Activated CD8-positive, alpha-beta memory T cell treated with anti-CD3 and anti-CD28 coated beads for 1 hour (primary cell): ENCODE results near the gene RPEL1.
"Not testable (repeated sequence)": the region's sequence is repeated elsewhere in the genome, so short reads cannot be mapped to it uniquely, and the experiment has no call there.

Source experiments
- DNase-seq, 2 donors: peaks; one replicate each; pipeline ENCODE4 v3.0.0-alpha.2; 2020; ENCODE audit warnings: low read depth in 1 of 2; ENCODE audit errors: extremely low read depth in 1 of 2

The RPEL1 gene

GRCh38 chr10:103232772-103233488 is 12.8 kb upstream of the RPEL1 start:
- DNase-seq: no peak

DNA sequence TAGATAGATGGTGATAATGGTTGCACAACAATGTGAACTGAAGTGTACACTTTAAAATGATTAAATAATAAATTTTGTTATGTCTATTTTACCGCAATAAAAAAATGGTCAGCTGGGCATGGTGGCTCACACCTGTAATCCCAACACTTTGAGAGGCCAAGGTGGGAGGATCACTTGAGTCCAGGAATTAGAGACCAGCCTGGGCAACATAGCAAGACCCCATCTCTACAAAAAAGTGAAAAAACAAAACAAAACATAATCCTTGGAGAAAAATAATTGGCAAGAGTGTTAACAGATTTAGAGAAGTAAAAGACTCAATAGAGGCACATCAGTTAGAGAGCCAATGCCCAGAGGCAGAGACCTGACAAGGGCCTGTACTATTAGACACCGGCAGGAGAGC is 9.9 kb upstream of the RPEL1 start:
- DNase-seq: no peak

DNA sequence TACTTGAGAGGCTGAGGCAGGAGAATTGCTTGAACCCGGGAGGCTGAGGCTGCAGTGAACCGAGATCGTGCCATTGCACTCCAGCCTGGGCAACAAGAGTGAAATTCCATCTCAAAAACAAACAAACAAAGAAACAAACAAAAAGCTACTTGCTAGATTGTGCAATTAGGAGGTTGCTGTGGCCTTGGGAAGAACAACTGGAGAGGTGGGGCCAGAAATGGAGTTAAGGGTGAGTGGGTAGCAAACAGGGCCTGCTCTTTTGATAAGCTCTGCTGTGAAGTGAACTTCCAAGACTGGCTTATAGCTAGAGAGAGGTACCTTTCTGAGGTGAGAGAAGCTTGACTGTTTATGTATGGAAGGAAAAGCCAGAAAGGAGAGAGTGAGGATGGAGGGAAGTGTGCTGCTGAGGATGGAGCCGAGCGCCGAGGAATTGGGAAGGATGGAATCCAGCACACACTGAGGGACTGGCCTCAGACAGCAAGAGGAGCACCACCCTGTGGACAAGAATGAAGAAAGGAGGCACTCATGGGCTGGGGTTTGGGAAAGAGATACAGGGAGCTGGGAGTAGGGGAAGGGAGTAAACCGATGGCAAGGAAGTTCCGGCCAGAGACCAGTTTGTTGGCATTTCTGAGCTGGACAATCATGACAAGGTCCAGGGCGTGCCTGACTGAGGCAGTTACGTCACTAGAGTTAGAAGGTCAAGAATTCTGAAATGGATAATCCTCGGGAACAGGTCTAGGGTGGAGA is 7.0 kb upstream of the RPEL1 start:
- DNase-seq: no peak

GRCh38 chr10:103241262-103242011 is 4.2 kb upstream of the RPEL1 start:
- DNase-seq: no peak

- DNase-seq: peak; percentile 10 to 36
Observed at GRCh38 chr10:103244666-103245271, 918 bp upstream of the RPEL1 start.

GRCh38 chr10:103246324-103246723 is 637 bp downstream of the RPEL1 start:
- DNase-seq: no peak

GRCh38 chr10:103254113-103254512 is 8.4 kb downstream of the RPEL1 start:
- DNase-seq: no peak

- no peak for DNase-seq
Observed at GRCh38 chr10:103254538-103255325, 9.0 kb downstream of the RPEL1 start.

- no peak for DNase-seq
Observed at GRCh38 chr10:103256613-103257012, 10.9 kb downstream of the RPEL1 start.

DNA sequence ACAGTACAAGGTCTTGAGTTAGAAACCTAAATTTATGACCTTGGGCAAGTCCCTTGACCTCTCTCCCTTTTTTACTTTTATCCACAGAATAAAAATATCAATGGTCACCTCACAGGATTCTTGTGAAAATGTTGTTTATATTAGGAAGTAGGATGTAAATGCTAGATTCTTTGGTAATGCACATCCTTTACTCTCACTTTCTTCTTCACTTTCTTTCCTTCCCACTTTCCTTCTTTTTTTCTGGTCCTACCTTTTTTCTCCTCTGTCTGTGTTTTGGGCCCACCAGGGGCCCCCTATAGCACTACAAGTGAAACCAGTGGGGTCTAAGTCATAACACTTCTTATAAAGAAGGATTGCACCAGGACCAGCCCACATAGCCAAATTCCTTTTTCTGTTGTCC is 12.1 kb downstream of the RPEL1 start:
- no peak for DNase-seq

GRCh38 chr10:103258928-103259327 is 13.2 kb downstream of the RPEL1 start:
- DNase-seq: not testable (repeated sequence)

- DNase-seq: no peak
Observed at GRCh38 chr10:103259989-103260388, 14.3 kb downstream of the RPEL1 start.

DNA sequence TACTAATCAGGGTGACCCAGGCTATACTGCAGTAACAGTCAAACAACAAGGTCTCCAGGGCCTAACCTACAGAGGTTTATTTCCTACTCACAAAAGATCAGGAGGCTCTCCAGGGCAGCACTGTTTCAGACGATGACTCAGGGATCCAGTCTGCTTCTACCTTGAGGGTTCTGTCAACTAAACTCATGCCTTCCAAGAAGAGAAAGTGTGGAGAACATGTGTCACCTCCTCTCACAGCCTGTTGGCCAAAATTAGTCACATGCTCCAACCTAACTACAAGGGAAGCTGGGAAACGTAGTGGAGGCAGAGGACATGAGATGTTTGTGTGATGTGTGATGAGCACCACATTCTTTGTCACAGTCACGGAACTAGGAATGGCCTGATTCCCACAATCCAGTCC is 16.5 kb downstream of the RPEL1 start:
- DNase-seq: no peak

- DNase-seq: no peak
Observed at GRCh38 chr10:103265717-103266329, 20.1 kb downstream of the RPEL1 start.

GRCh38 chr10:103273041-103273441 is 27.4 kb downstream of the RPEL1 start:
- no peak for DNase-seq

- no peak for DNase-seq
Observed at GRCh38 chr10:103276251-103276895, 30.7 kb downstream of the RPEL1 start.

GRCh38 chr10:103276896-103277712 is 31.4 kb downstream of the RPEL1 start, which contains the start of gene INA:
Gene INA (plus strand): TSS chr10:103277138. CDS start chr10:103277212, 74 bp downstream.
- no peak for DNase-seq

DNA sequence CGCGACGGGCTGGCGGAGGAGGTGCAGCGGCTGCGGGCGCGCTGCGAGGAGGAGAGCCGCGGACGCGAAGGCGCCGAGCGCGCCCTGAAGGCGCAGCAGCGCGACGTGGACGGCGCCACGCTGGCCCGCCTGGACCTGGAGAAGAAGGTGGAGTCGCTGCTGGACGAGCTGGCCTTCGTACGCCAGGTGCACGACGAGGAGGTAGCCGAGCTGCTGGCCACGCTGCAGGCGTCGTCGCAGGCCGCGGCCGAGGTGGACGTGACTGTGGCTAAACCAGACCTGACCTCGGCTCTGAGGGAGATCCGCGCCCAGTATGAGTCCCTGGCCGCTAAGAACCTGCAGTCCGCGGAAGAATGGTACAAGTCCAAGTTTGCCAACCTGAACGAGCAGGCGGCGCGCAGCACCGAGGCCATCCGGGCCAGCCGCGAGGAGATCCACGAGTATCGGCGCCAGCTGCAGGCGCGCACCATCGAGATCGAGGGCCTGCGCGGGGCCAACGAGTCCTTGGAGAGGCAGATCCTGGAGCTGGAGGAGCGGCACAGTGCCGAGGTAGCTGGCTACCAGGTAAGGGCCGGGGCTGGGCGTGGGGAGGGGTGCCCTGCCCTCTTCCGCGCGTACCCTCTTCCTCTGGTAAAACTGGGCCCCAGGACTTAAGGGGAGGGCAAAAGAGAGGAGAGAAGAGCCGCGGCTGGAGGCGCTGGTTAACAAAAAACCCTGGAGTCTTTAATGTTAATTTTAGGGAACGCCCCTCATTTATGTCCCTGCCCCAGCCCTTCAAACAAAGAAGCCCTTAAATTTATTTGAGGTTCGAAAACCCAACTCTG is 32.2 kb downstream of the RPEL1 start:
- no peak for DNase-seq
